A549 (cell line): ENCODE measurements around the gene KCNQ1.

Experiments
- CHD2 ChIP-seq: fragments of 150-350 bp; IDR thresholded peaks from 2 replicates; pipeline ENCODE4 v1.6.1; 2014; ENCODE audit warnings: low read length; ENCODE audit not compliant: partially characterized antibody
- CHD4 ChIP-seq: fragments of 200-600 bp; sonication (generic); IDR thresholded peaks from 2 replicates; pipeline ENCODE4 v1.6.1; 2016; ENCODE audit warnings: antibody characterized with exemption, mild to moderate bottlenecking, borderline replicate concordance
- FOSB ChIP-seq: fragments of 250-450 bp; sonication (Bioruptor Pico); IDR thresholded peaks from 2 replicates; pipeline ENCODE4 v1.5.0; 2020; ENCODE audit warnings: mild to moderate bottlenecking, moderate library complexity
- POLR2A ChIP-seq: IDR thresholded peaks from 2 replicates; pipeline ENCODE4 v1.6.1; 2012; ENCODE audit warnings: mild to moderate bottlenecking, low read length
- REST ChIP-seq: fragments of 200-600 bp; sonication (generic); IDR thresholded peaks from 2 replicates; pipeline ENCODE4 v1.6.1; 2016; ENCODE audit warnings: antibody characterized with exemption, mild to moderate bottlenecking, moderate library complexity
- TF ChIP-seq, protein P1 (sequence below): fragments of >200 bp; sonication (Bioruptor Twin); formaldehyde crosslinking; IDR thresholded peaks from 3 replicates; pipeline ENCODE4 v1.5.1; 2016
- TF ChIP-seq, protein P2 (sequence below): IDR thresholded peaks from 2 replicates; pipeline ENCODE4 v1.6.1; 2012

- TF ChIP-seq FOSB (no peak), POLR2A (no peak), REST (no peak), CHD2 (no peak), CHD4 (no peak)
- TF ChIP-seq, protein P1, sequence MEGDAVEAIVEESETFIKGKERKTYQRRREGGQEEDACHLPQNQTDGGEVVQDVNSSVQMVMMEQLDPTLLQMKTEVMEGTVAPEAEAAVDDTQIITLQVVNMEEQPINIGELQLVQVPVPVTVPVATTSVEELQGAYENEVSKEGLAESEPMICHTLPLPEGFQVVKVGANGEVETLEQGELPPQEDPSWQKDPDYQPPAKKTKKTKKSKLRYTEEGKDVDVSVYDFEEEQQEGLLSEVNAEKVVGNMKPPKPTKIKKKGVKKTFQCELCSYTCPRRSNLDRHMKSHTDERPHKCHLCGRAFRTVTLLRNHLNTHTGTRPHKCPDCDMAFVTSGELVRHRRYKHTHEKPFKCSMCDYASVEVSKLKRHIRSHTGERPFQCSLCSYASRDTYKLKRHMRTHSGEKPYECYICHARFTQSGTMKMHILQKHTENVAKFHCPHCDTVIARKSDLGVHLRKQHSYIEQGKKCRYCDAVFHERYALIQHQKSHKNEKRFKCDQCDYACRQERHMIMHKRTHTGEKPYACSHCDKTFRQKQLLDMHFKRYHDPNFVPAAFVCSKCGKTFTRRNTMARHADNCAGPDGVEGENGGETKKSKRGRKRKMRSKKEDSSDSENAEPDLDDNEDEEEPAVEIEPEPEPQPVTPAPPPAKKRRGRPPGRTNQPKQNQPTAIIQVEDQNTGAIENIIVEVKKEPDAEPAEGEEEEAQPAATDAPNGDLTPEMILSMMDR = no peak
- TF ChIP-seq, protein P2, sequence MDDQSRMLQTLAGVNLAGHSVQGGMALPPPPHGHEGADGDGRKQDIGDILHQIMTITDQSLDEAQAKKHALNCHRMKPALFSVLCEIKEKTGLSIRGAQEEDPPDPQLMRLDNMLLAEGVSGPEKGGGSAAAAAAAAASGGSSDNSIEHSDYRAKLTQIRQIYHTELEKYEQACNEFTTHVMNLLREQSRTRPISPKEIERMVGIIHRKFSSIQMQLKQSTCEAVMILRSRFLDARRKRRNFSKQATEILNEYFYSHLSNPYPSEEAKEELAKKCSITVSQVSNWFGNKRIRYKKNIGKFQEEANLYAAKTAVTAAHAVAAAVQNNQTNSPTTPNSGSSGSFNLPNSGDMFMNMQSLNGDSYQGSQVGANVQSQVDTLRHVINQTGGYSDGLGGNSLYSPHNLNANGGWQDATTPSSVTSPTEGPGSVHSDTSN = no peak
Measured at GRCh38 chr11:2434008-2434407, 10.8 kb upstream of the KCNQ1 start.
